WTC11 (cell line): ENCODE results near the gene MEN1. TPM values are rescaled to one million over a fixed set of nuclear protein-coding genes. Genes with fewer than 3 reads are reported as not detected.

Experiments used
- CREM ChIP-seq: sonication (generic); formaldehyde crosslinking; IDR thresholded peaks from 2 replicates; pipeline ENCODE4 v1.8.1; 2022; ENCODE audit warnings: mild to moderate bottlenecking, missing genetic modification reagents, moderate library complexity
- ELF4 ChIP-seq: sonication (generic); formaldehyde crosslinking; IDR thresholded peaks from 2 replicates; pipeline ENCODE4 v1.8.1; 2022; ENCODE audit warnings: low read depth, mild to moderate bottlenecking, moderate library complexity, missing genetic modification reagents
- FOXP1 ChIP-seq: sonication (generic); formaldehyde crosslinking; IDR thresholded peaks from 2 replicates; pipeline ENCODE4 v1.8.0; 2022; ENCODE audit warnings: missing genetic modification reagents, mild to moderate bottlenecking, moderate library complexity, borderline replicate concordance
- GRHL2 ChIP-seq: fragments of 250-450 bp; sonication (Bioruptor Pico); IDR thresholded peaks from 2 replicates; pipeline ENCODE4 v1.8.0; 2022; ENCODE audit warnings: mild to moderate bottlenecking, moderate library complexity; ENCODE audit not compliant: insufficient replicate concordance, severe bottlenecking
- HMGA2 ChIP-seq: fragments of 250-450 bp; sonication (Bioruptor Pico); IDR thresholded peaks from 2 replicates; pipeline ENCODE4 v1.4.0; 2021; ENCODE audit warnings: mild to moderate bottlenecking, moderate library complexity
- KAT7 ChIP-seq: sonication (generic); formaldehyde crosslinking; IDR thresholded peaks from 2 replicates; pipeline ENCODE4 v1.8.1; 2023; ENCODE audit warnings: missing genetic modification reagents, mild to moderate bottlenecking, borderline replicate concordance
- MYBL2 ChIP-seq: sonication (generic); formaldehyde crosslinking; IDR thresholded peaks from 2 replicates; pipeline ENCODE4 v1.8.1; 2023; ENCODE audit warnings: mild to moderate bottlenecking, moderate library complexity, missing genetic modification reagents
- RELA ChIP-seq: sonication (generic); formaldehyde crosslinking; IDR thresholded peaks from 2 replicates; pipeline ENCODE4 v1.8.1; 2022; ENCODE audit warnings: missing genetic modification reagents, mild to moderate bottlenecking, borderline replicate concordance
- RORB ChIP-seq: fragments of 250-450 bp; sonication (Bioruptor Pico); IDR thresholded peaks from 2 replicates; pipeline ENCODE4 v1.9.0; 2021; ENCODE audit warnings: mild to moderate bottlenecking
- TEAD4 ChIP-seq: sonication (generic); formaldehyde crosslinking; IDR thresholded peaks from 2 replicates; pipeline ENCODE4 v1.8.0; 2022; ENCODE audit warnings: mild to moderate bottlenecking, missing genetic modification reagents
- TP53 ChIP-seq: sonication (generic); formaldehyde crosslinking; IDR thresholded peaks from 2 replicates; pipeline ENCODE4 v1.8.1; 2023; ENCODE audit warnings: mild to moderate bottlenecking, missing genetic modification reagents
- ZNF121 ChIP-seq: sonication (generic); formaldehyde crosslinking; IDR thresholded peaks from 2 replicates; pipeline ENCODE4 v1.8.0; 2023; ENCODE audit warnings: missing genetic modification reagents
- ZNF396 ChIP-seq: fragments of 250-450 bp; sonication (Bioruptor Pico); IDR thresholded peaks from 2 replicates; pipeline ENCODE4 v1.8.0; 2021; ENCODE audit warnings: mild to moderate bottlenecking, moderate library complexity, borderline replicate concordance
- ZNF416 ChIP-seq: fragments of 250-450 bp; sonication (Bioruptor Pico); IDR thresholded peaks from 2 replicates; pipeline ENCODE4 v1.9.0; 2021; ENCODE audit warnings: mild to moderate bottlenecking, inconsistent platforms
- ZNF423 ChIP-seq: fragments of 250-450 bp; sonication (Bioruptor Pico); IDR thresholded peaks from 2 replicates; pipeline ENCODE4 v2.1.2; 2022; ENCODE audit warnings: mild to moderate bottlenecking, moderate library complexity
- total RNA-seq: library from RNA; stranded (reverse); gene quantifications from 3 replicates; pipeline ENCODE4 v1.2.3, GENCODE V29; 2021
- TF ChIP-seq, protein P1 (sequence below): sonication (generic); formaldehyde crosslinking; IDR thresholded peaks from 2 replicates; pipeline ENCODE4 v1.8.1; 2023; ENCODE audit warnings: mild to moderate bottlenecking, missing genetic modification reagents, borderline replicate concordance
- TF ChIP-seq, protein P2 (sequence below): sonication (generic); formaldehyde crosslinking; IDR thresholded peaks from 2 replicates; pipeline ENCODE4 v1.8.1; 2022; ENCODE audit warnings: mild to moderate bottlenecking, missing genetic modification reagents, moderate library complexity, borderline replicate concordance
- TF ChIP-seq, protein P3 (sequence below): fragments of 250-450 bp; sonication (Bioruptor Pico); IDR thresholded peaks from 2 replicates; pipeline ENCODE4 v1.9.0; 2021; ENCODE audit warnings: moderate library complexity, mild to moderate bottlenecking, inconsistent platforms, borderline replicate concordance
- TF ChIP-seq, protein P4 (sequence below): sonication (generic); formaldehyde crosslinking; IDR thresholded peaks from 2 replicates; pipeline ENCODE4 v1.8.1; 2023; ENCODE audit warnings: mild to moderate bottlenecking, missing genetic modification reagents, moderate library complexity
- TF ChIP-seq, protein P5 (sequence below): fragments of 250-450 bp; sonication (Bioruptor Pico); conservative IDR thresholded peaks from 2 replicates; pipeline ENCODE4 v1.9.0; 2021; ENCODE audit warnings: mild to moderate bottlenecking
- TF ChIP-seq, protein P6 (sequence below): fragments of 250-450 bp; sonication (Bioruptor Pico); IDR thresholded peaks from 2 replicates; pipeline ENCODE4 v1.9.0; 2021; ENCODE audit warnings: mild to moderate bottlenecking
- TF ChIP-seq, protein P7 (sequence below): sonication (generic); formaldehyde crosslinking; IDR thresholded peaks from 2 replicates; pipeline ENCODE4 v1.8.1; 2022; ENCODE audit warnings: mild to moderate bottlenecking, moderate library complexity, missing genetic modification reagents
- TF ChIP-seq, protein P8 (sequence below): fragments of 250-450 bp; sonication (Bioruptor Pico); IDR thresholded peaks from 2 replicates; pipeline ENCODE4 v2.1.2; 2022; ENCODE audit warnings: mild to moderate bottlenecking, moderate library complexity

MEN1 gene
- total RNA-seq, 1 experiment from 2014 or later: 47.1 TPM

DNA sequence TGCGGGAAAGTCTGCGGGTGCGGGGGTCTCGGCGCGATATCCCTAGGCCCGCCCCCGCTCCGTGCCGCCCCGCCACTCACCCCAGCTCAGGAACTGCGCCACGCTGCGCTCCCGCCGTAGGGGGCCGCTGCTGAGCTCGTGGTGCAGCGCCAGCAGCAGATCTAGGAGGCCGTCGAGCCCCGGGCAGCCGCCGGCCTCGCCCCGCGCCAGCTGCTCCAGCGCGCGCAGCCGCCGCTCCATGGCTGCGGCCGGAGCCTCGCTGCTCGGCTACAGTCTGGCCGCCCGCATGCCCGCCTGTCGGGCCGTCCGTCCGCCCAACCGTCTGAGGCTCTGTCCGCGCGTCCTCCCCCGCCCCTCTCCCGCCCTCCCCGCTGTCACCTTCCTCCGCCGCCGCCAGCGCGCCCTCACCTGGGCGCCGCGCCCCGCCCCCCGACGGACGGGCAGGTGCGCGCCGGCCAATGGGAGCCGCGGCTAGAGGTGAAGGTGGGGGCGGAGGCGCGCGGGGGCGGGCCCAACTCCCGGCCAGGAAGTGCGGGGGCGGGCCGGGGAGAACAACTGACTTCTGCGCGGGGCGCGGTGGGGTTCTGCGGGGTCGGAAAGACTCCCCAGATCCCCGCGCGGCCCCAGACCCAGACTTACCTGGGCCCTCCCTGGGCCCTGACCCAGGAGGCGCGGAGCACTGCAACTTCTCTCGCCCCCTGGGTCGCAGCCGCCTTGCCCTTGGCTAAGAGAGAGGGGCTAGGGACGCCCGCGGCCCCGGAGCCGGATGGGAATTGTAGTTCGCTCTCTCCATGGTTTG is 34.2 kb upstream of the MEN1 start, which contains the start of gene CDC42BPG (continued):
- TF ChIP-seq, protein P1, sequence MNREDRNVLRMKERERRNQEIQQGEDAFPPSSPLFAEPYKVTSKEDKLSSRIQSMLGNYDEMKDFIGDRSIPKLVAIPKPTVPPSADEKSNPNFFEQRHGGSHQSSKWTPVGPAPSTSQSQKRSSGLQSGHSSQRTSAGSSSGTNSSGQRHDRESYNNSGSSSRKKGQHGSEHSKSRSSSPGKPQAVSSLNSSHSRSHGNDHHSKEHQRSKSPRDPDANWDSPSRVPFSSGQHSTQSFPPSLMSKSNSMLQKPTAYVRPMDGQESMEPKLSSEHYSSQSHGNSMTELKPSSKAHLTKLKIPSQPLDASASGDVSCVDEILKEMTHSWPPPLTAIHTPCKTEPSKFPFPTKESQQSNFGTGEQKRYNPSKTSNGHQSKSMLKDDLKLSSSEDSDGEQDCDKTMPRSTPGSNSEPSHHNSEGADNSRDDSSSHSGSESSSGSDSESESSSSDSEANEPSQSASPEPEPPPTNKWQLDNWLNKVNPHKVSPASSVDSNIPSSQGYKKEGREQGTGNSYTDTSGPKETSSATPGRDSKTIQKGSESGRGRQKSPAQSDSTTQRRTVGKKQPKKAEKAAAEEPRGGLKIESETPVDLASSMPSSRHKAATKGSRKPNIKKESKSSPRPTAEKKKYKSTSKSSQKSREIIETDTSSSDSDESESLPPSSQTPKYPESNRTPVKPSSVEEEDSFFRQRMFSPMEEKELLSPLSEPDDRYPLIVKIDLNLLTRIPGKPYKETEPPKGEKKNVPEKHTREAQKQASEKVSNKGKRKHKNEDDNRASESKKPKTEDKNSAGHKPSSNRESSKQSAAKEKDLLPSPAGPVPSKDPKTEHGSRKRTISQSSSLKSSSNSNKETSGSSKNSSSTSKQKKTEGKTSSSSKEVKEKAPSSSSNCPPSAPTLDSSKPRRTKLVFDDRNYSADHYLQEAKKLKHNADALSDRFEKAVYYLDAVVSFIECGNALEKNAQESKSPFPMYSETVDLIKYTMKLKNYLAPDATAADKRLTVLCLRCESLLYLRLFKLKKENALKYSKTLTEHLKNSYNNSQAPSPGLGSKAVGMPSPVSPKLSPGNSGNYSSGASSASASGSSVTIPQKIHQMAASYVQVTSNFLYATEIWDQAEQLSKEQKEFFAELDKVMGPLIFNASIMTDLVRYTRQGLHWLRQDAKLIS (CRISPR knock-in tag): no peak
- TF ChIP-seq, protein P2, sequence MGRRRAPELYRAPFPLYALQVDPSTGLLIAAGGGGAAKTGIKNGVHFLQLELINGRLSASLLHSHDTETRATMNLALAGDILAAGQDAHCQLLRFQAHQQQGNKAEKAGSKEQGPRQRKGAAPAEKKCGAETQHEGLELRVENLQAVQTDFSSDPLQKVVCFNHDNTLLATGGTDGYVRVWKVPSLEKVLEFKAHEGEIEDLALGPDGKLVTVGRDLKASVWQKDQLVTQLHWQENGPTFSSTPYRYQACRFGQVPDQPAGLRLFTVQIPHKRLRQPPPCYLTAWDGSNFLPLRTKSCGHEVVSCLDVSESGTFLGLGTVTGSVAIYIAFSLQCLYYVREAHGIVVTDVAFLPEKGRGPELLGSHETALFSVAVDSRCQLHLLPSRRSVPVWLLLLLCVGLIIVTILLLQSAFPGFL (CRISPR knock-in tag): no peak
- TF ChIP-seq ELF4 (no peak), MYBL2 (no peak), KAT7 (CRISPR knock-in tag) (no peak), ZNF423 (CRISPR knock-in tag) (0 out of 2 replicates have a peak, but pooled peaks have one; percentile 40), ZNF396 (CRISPR knock-in tag) (no peak), TP53 (CRISPR knock-in tag) (no peak; the same call in 1 of the 2 replicates), TEAD4 (no peak), RORB (CRISPR knock-in tag) (no peak), FOXP1 (peak; percentile 44; the same call in 1 of the 2 replicates), ZNF416 (CRISPR knock-in tag) (no peak), RELA (CRISPR knock-in tag) (no peak), GRHL2 (CRISPR knock-in tag) (no peak), HMGA2 (no peak), ZNF121 (CRISPR knock-in tag) (no peak), CREM (CRISPR knock-in tag) (no peak)
- TF ChIP-seq, protein P3, sequence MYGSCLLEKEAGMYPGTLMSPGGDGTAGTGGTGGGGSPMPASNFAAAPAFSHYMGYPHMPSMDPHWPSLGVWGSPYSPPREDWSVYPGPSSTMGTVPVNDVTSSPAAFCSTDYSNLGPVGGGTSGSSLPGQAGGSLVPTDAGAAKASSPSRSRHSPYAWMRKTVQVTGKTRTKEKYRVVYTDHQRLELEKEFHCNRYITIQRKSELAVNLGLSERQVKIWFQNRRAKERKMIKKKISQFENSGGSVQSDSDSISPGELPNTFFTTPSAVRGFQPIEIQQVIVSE (CRISPR knock-in tag): no peak
- TF ChIP-seq, protein P4, sequence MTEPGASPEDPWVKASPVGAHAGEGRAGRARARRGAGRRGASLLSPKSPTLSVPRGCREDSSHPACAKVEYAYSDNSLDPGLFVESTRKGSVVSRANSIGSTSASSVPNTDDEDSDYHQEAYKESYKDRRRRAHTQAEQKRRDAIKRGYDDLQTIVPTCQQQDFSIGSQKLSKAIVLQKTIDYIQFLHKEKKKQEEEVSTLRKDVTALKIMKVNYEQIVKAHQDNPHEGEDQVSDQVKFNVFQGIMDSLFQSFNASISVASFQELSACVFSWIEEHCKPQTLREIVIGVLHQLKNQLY (CRISPR knock-in tag): no peak
- TF ChIP-seq, protein P5, sequence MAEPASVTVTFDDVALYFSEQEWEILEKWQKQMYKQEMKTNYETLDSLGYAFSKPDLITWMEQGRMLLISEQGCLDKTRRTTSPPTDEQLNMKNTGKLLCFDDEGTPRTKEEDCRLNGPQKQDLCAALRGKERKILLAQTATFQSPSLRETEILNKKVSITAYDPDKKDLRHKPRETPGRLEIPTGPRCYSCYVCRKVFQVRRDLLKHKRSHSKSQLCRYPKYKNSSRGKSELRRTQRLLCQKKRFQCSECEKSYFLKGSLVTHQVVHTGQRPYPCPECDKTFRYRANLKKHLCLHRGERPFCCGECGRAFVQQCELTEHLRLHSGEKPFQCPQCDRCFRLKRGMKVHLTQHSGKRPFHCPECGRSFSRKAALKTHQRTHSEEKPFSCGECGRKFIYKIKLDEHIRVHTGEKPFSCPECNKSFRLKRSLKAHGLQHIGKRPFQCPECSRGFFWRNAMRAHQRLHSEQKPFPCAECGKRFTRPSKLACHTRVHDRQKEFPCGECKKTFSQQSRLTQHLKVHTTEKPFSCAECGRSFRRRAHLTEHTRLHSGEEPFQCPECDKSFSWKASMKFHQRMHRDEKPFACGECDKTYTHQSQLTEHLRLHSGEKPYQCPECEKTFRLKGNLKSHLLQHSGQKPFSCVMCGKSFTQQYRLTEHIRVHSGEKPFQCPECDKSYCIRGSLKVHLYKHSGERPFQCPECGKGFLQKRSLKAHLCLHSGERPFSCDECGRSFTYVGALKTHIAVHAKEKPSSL (CRISPR knock-in tag): no peak
- TF ChIP-seq, protein P6, sequence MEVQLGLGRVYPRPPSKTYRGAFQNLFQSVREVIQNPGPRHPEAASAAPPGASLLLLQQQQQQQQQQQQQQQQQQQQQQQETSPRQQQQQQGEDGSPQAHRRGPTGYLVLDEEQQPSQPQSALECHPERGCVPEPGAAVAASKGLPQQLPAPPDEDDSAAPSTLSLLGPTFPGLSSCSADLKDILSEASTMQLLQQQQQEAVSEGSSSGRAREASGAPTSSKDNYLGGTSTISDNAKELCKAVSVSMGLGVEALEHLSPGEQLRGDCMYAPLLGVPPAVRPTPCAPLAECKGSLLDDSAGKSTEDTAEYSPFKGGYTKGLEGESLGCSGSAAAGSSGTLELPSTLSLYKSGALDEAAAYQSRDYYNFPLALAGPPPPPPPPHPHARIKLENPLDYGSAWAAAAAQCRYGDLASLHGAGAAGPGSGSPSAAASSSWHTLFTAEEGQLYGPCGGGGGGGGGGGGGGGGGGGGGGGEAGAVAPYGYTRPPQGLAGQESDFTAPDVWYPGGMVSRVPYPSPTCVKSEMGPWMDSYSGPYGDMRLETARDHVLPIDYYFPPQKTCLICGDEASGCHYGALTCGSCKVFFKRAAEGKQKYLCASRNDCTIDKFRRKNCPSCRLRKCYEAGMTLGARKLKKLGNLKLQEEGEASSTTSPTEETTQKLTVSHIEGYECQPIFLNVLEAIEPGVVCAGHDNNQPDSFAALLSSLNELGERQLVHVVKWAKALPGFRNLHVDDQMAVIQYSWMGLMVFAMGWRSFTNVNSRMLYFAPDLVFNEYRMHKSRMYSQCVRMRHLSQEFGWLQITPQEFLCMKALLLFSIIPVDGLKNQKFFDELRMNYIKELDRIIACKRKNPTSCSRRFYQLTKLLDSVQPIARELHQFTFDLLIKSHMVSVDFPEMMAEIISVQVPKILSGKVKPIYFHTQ: no peak
- TF ChIP-seq, protein P7, sequence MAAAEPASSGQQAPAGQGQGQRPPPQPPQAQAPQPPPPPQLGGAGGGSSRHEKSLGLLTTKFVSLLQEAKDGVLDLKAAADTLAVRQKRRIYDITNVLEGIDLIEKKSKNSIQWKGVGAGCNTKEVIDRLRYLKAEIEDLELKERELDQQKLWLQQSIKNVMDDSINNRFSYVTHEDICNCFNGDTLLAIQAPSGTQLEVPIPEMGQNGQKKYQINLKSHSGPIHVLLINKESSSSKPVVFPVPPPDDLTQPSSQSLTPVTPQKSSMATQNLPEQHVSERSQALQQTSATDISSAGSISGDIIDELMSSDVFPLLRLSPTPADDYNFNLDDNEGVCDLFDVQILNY (CRISPR knock-in tag): peak; percentile 53; the same call in 1 of the 2 replicates
- TF ChIP-seq, protein P8, sequence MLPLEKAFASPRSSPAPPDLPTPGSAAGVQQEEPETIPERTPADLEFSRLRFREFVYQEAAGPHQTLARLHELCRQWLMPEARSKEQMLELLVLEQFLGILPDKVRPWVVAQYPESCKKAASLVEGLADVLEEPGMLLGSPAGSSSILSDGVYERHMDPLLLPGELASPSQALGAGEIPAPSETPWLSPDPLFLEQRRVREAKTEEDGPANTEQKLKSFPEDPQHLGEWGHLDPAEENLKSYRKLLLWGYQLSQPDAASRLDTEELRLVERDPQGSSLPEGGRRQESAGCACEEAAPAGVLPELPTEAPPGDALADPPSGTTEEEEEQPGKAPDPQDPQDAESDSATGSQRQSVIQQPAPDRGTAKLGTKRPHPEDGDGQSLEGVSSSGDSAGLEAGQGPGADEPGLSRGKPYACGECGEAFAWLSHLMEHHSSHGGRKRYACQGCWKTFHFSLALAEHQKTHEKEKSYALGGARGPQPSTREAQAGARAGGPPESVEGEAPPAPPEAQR: no peak
